Right renal cortex interstitium (tissue), 3 donors: ENCODE results near the gene RSPH3. TPM values are rescaled to one million over a fixed set of nuclear protein-coding genes. Genes with fewer than 3 reads are reported as not detected.
"Not testable (repeated sequence)": the region's sequence is repeated elsewhere in the genome, so short reads cannot be mapped to it uniquely, and the experiment has no call there.

Experiments used
- DNase-seq, 3 donors: peaks; one replicate each; pipeline ENCODE4 v3.0.0-alpha.2; 2013; ENCODE audit warnings: low read depth in 3 of 3, low spot score in 2 of 3
- polyA plus RNA-seq, 3 donors: library from polyadenylated mRNA; unstranded; fragments of 120-200 nt; gene quantifications; one replicate each; pipeline ENCODE4 v1.2.1, GENCODE V29; 2013; ENCODE audit not compliant: insufficient read length in 3 of 3

Gene RSPH3
- polyA plus RNA-seq, 3 donors, result 13.8 to 16.7 (median 15.2) TPM

GRCh38 chr6:159030168-159030567 lies 30.2 kb upstream of the RSPH3 start:
- no peak for DNase-seq

- not testable (repeated sequence) for DNase-seq
Observed at GRCh38 chr6:159025224-159025623, 25.2 kb upstream of the RSPH3 start.

GRCh38 chr6:159023893-159024292 lies 23.9 kb upstream of the RSPH3 start:
- no peak for DNase-seq

- no peak for DNase-seq
Observed at GRCh38 chr6:159020011-159020410, 20.0 kb upstream of the RSPH3 start.

- no peak for DNase-seq
Observed at GRCh38 chr6:159017757-159018559, 18.0 kb upstream of the RSPH3 start.

GRCh38 chr6:159014406-159014805 lies 14.4 kb upstream of the RSPH3 start:
- no peak for DNase-seq

- no peak for DNase-seq
Observed at GRCh38 chr6:159013229-159013628, 13.2 kb upstream of the RSPH3 start.

GRCh38 chr6:159012201-159012600 lies 12.2 kb upstream of the RSPH3 start:
- DNase-seq, result no peak

- DNase-seq, result not testable (repeated sequence)
Observed at GRCh38 chr6:159010037-159010612, 10.1 kb upstream of the RSPH3 start.

- DNase-seq, result peak in 1 of 3 donors; percentile 2
Observed at GRCh38 chr6:159008656-159009288, 8.8 kb upstream of the RSPH3 start.

GRCh38 chr6:159007510-159007909 lies 7.5 kb upstream of the RSPH3 start:
- no peak for DNase-seq

- no peak for DNase-seq
Observed at GRCh38 chr6:159005436-159005835, 5.4 kb upstream of the RSPH3 start.

- no peak for DNase-seq
Observed at GRCh38 chr6:159004592-159004991, 4.6 kb upstream of the RSPH3 start.

GRCh38 chr6:159002432-159003155 lies 2.6 kb upstream of the RSPH3 start:
- no peak for DNase-seq

GRCh38 chr6:158999154-158999665 lies 792 bp downstream of the RSPH3 start:
- no peak for DNase-seq

- no peak for DNase-seq
Observed at GRCh38 chr6:158996856-158997255, 3.1 kb downstream of the RSPH3 start.

- no peak for DNase-seq
Observed at GRCh38 chr6:158993639-158994038, 6.4 kb downstream of the RSPH3 start.

- no peak for DNase-seq
Observed at GRCh38 chr6:158991017-158991723, 8.8 kb downstream of the RSPH3 start.

- not testable (repeated sequence) for DNase-seq
Observed at GRCh38 chr6:158989711-158990110, 10.3 kb downstream of the RSPH3 start.

- no peak for DNase-seq
Observed at GRCh38 chr6:158988477-158988876, 11.5 kb downstream of the RSPH3 start.
